ENCODE results near the gene UPF2.

The UPF2 gene

DNA sequence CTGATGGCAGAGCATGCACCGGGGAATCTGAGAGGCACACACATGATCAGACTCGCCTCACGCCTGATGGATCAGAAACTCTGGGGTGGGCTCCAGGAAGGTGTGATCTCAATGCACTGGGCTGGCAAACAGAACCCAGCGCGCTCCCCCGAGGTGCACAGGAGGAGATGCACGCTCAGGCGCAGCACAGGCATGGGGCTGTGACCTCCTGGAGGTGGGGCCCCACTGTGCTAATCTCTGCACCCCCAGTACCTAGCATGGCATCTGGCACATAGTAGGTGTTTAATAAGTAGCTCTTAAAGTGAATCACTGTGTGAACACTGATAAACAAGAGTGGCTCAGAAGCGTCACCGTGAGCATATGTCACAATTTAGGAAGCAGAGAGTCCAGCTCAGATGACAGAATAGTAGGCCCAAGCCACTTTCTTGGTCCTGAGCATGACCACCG is 161.6 kb downstream of the UPF2 start:
- no peak for DNase-seq

DNA sequence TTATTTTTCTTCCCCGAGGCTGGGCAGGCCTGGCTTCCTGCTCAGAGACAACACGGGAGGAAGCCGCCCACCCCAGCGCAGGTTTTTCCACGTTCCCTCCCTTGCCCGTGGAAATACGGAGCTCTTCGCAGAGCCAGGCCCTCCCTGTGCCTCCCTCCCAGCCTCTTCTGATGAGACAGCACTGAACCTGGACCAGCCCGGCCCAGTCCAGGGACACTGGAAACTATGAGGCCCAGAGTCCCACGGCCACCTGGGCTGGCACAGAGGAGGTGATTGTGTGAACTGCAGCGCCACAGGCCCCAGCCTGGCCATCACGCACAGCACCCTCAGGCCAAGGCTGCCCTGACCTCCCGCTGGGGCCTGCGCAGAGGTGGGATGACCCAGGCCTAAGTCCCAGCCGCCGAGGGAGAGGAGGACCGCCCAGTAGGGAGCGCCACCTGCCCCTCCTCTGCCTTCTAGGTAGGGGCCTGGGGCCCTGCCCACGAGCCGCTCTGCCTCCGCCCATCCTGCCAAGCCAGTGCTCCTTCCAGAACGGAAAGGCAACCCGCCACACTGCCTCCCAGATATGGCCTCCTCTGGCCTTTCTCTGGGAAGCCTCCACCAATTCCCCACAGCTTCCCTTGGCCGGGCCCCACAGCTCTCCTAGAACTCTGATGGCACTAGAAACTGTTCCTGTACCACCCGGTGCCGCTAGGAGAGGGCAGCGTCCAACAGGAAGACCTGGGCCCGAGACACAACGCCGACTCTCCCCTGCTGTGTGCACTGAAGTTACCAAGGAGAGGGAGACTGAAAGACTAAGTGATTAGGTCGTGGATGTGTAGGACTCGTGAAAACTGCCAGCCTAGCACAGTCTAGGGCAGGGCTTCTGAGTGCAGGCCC is 162.2 kb downstream of the UPF2 start:
- no peak for DNase-seq

DNA sequence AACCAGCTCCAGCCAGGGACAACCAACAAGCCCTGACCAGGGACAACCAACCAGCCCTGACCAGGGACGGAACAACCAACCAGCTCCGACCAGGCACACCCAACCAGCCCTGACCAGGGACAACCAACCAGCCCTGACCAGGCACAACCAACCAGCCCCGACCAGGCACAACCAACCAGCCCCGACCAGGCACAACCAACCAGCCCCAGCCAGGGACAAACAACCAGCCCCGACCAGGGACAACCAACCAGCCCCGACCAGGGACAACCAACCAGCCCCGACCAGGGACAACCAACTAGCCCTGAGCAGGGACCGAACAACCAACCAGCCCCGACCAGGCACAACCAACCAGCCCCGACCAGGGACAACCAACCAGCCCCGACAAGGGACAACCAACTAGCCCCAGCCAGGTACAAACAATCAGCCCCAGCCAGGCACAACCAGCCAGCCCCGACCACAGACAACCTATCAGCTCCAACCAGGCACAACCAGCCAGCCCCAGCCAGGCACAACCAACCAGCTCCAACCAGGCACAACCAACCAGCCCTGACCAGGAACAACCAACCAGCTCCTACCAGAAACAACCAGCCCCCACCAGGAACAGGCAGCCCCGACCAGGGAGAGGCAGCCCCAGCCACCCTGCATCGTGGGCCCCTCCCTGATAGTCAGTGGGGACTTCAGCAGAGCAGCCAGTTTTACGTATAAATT is 163.1 kb downstream of the UPF2 start:
- no peak for DNase-seq

DNA sequence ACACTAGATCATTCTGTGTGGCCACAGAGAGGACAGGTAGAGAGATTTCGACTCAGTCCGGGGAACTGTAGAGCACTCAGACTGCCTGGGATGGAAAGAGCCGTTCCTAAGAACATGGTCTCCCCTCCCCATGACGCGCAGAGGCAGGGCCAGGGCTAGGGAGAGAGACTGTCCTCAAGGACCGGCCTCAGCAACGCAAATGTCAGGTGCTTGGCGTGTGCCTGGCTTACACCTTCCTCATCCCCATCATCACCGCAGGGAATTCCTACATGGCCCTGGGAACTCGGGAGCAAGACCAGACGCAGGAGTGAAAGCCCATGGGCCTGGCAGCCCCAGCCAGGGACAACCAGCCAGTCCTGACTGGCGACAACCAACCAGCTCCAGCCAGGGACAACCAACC is 163.8 kb downstream of the UPF2 start:
- DNase-seq: no peak

DNA sequence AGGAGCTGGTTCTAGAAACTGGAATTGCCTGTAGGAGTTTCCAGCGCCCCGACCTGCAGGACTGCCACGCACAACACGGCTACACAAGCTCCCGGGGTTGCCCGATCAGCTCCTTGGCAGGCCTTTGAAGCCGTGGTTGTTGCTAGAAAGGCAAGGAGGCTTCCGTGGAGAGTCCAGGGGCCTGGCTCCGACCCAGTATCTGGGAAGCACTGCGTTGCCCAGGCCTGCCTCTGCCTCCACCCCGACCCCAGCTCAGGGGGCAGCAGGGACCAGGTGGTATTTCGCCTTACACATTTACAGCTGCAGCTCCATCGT is 165.1 kb downstream of the UPF2 start:
- DNase-seq: no peak

DNA sequence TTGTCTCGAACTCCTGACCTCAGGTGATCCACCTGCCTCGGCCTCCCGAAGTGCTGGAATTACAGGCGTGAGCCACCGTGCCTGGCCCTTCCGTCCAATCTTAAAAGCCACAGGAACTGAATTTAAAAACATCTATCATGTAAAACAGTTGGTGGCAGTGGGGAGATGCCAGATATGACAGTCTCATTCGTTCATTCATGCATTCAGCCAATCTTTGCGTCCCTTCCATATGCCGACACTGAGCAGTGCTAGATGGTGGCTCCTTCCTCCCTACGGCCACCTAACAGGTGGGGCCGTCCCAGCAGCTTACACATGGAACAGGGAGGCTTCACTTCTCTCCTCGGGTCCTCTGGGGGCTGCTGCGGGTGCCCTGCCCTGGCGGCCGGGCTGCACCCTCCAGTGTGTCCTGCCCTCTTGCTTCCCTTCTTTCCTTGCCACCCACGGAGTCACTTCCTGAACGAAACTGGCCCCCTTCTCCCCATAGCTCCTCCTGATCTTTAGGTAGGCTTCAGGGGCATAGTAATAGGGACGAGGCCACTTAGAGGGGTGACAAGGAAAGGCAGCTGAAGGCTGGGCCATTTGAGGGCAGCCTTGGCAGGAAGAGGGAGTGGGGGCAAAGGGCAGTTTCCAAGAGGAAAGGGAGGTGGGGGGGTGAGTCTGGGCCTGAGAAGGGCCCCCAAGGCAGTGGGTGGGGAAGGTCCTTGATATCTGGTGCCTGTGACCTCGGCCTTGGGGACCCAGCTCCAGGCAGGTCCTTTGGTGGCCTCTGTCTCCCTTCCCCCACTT is 165.6 kb downstream of the UPF2 start:
- no peak for DNase-seq

DNA sequence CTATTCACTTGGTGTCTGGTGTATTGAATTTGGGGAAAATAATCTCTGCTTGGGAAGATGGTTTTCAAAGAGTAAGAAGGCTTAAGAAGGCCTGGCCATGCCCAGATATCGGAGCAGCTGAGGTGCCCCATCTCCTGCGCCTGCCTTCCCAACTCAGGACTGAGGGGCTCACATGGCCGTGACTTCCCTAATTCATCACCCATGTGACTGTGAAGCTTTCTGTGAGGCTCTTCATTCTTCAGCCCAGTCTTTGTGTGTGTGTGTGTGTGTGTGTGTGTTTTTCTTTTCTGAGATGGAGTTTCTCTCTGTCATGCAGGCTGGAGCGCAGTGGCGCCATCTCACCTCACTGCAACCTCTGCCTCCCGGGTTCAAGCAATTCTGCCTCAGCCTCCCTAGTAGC is 166.3 kb downstream of the UPF2 start:
- DNase-seq: no peak

DNA sequence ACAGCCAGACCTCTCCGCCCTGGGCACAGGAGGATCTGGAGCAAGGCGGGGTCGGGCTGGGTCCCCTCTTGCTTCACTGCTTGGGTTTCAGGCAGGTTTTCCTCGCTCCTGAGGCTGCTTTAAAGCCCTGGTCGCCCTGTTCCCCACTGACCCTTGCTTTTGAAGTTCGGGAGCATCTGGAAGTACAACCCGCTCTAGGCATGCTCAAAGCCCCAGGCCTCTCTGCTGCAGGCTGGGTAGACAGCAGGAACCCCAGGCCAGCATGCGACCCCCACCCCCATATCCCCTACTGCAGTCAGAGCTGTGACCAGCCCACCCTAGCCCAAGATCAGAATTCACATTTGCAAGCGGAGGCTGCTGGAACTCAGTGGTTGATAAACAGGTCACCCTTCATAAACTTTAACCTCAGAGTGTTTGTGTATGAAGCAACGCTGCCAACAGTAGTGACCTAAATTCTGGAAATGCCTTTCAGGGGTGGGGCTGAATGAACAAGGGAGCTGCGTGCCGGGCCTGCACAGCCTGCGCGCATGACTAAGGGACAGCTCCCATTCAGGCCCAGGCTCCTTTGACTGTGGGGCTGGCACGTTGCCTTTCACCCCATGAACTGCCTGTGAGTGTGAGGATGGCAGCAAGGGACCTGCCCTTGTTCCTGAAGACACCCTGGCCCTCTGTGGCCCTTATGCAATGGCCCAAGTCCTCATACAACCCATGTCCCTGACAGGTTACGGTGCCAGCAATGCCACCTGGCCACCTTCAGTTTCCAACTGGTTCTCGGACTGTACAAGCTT is 166.9 kb downstream of the UPF2 start:
- no peak for DNase-seq

DNA sequence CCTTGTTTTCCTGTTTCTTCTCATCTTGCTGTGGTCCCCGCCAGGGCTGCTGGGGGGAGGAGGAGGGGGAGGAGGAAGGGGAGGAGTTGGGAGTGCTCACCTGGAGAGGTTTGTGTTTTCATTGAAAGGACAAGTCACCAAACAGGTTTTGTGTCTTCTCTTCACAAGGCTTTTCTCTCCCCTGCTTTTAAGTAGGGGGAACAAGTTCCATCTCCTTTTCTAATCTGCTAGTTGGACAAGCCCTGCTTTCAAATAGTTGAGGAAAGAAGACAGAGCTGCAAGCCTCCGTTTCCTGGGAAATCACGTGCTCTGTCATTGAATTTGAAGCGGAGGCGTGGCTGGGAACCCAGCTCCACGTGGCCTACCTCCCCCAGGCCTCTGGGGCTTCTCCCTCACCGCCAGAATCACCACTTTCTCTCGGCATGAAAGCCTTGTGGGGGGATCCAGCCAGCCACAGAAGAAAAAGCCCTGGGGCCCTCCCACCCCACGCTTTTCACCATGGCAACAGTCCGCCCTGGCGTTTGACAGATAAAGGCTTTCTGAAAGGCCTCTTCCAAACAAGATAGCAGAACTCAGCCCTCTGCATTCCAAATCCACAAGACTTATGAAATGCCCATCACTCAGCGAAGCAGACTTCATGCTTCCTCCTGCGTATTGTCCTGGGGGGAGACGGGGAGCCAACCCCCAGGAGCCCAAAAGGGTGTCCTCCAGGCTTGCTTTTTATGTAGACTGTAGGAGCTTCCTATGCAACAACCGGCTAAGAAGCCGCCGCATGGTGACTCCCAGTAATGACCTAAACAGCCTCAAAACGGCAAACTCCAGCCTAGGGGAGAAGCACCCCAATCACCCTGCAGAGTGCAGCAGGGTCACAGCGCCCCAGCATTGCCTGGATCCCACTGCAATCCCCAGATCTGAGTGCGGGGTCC is 167.8 kb downstream of the UPF2 start:
- DNase-seq: no peak

DNA sequence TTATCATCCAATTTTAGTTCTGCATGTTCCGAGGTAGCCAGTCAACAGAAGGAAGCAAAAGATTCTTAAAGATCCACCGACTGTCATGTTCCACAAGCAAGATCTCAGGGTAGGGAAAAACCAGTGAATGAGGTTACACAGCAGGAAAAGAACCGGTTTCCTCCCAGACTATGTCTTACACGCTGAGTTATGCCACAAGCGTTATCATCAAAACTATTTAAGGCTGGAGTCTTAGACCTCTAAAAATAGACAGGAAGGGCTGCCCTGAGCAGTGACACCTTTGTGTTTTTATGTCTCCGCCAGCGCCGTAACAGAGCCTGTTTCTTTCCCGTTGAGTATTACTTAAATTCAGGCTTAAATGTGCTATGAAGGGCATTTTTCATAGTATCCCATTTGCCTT is 171.1 kb downstream of the UPF2 start:
- DNase-seq: no peak

DNA sequence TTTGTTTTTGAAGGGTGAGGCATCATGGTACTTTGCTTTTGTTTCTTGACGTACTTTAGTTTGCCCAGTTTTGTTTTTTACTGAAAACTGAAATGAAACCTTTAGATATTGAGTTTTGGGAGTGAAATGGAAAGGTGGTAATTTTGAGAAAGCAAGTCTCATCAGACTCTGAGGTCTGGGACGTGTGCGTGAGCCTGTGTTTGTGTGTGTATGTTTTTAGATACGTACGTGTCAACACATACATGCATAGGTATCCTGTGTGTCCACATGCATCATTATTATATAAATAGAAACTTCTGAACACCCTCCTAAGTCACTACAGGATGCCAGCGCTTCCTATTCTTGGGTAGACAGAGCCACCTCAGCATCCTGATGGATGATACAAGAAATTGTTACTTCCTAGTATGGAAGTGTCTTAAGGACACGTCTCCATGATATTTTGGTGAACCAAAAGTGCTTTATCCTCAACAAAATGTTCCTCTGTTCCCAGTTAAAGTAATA is 171.7 kb downstream of the UPF2 start:
- DNase-seq: no peak

DNA sequence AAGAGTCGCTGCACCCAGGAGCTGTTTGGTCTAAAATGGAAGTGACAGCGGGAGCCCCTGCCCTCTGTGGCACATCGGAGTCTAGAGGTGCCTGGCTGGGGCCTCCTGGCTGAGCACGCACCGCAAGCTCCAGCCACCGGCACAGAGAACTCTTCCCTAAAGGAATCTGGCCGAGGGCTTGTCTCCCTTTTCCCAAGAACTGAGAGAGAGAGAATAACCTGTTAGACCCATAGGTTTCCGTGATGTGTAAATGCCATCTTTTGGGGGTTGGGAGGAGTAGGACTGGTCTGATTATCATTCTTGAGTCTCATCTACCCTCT is 172.2 kb downstream of the UPF2 start:
- no peak for DNase-seq

Data from NCI-H774 (cell line).